Sigmoid colon (tissue), 7 donors: ENCODE results near the gene KREMEN1. TPM values are rescaled to one million over a fixed set of nuclear protein-coding genes. Genes with fewer than 3 reads are reported as not detected.

Source experiments
- DNase-seq: peaks from one replicate; pipeline ENCODE4 v3.0.0-alpha.2; 2019
- H3K27ac ChIP-seq, 4 donors: fragments of 200-600 bp; sonication (generic); one replicate each; pipeline ENCODE4 v1.5.1; 2016 to 2019; ENCODE audit warnings: mild to moderate bottlenecking in 1 of 4
- H3K27me3 ChIP-seq, 3 donors: fragments of 200-600 bp; sonication (generic); one replicate each; pipeline ENCODE4 v1.5.1; 2019; ENCODE audit warnings: mild to moderate bottlenecking in 1 of 3
- H3K36me3 ChIP-seq, 4 donors: fragments of 200-600 bp; sonication (generic); one replicate each; pipeline ENCODE4 v1.5.1; 2016 to 2019
- H3K4me1 ChIP-seq, 4 donors: fragments of 200-600 bp; sonication (generic); one replicate each; pipeline ENCODE4 v1.5.1; 2017 to 2019
- H3K4me3 ChIP-seq, 4 donors: fragments of 200-600 bp; sonication (generic); one replicate each; pipeline ENCODE4 v1.5.1; 2017 to 2019; ENCODE audit warnings: mild to moderate bottlenecking in 2 of 4, moderate library complexity in 1 of 4
- H3K9me3 ChIP-seq, 4 donors: fragments of 200-600 bp in 3 of 4; sonication (generic) in 3 of 4; one replicate each; pipeline versions ENCODE4 v1.5.1 to v1.6.1; 2013 to 2019
- EP300 ChIP-seq, 4 donors: sonication (generic); formaldehyde crosslinking; IDR thresholded peaks; one replicate each; pipeline ENCODE4 v1.6.1; 2017; ENCODE audit warnings: antibody characterized with exemption in 4 of 4
- POLR2A ChIP-seq, 2 donors: fragments of 450-650 bp; IDR thresholded peaks; one replicate each; pipeline ENCODE4 v1.6.1; 2016; ENCODE audit warnings: antibody characterized with exemption in 2 of 2, mild to moderate bottlenecking in 2 of 2, moderate library complexity in 2 of 2
- POLR2AphosphoS5 ChIP-seq, 4 donors: sonication (generic); formaldehyde crosslinking; IDR thresholded peaks; one replicate each; pipeline ENCODE4 v1.6.1; 2017; ENCODE audit warnings: antibody characterized with exemption in 4 of 4
- WGBS, 2 donors: extraction: QIAGEN DNeasy Blood & Tissue Kit; methylation state at CpG; one replicate each; pipeline ENCODE4 v1.1.7; 2013; 5-methylcytosine and 5-hydroxymethylcytosine counted together
- intact Hi-C: fragments of 100-400 bp; cut with DNase I; formaldehyde crosslinking; loops from one replicate; pipeline ENCODE4 v1.15.1; 2023
- polyA plus RNA-seq, 3 donors: library from polyadenylated mRNA; stranded (reverse); fragments of 200-250 nt; gene quantifications; one replicate each; pipeline ENCODE4 v1.2.3, GENCODE V29; 2013
- total RNA-seq, 4 donors: library from RNA; depleted of rRNA; stranded (reverse); fragments of >200 nt; gene quantifications; one replicate each; pipeline ENCODE4 v1.1.0, GENCODE V29; 2016
- TF ChIP-seq, protein P1 (sequence below), 4 experiments: fragments of 450-650 bp in 3 of 4; fragments of 200-600 bp in 1 of 4; IDR thresholded peaks; one replicate each; pipeline ENCODE4 v1.5.1; 2016 to 2019; ENCODE audit warnings: antibody characterized with exemption in 4 of 4, mild to moderate bottlenecking in 3 of 4, moderate library complexity in 2 of 4
- donor health status: healthy with polysubstance abuse.
- donor health status: Bipolar disorder and iron deficiency.
- donor health status: healthy.

Gene KREMEN1
- total and polyA plus RNA-seq, 7 donors: 4.2 to 13.2 (median 6.7) TPM

- Histone ChIP-seq H3K27me3 (no peaks in the 10 kb centered on the region), H3K9me3 (no peaks in the 10 kb centered on the region), H3K27ac (no peak overlapping the region), H3K36me3 (peaks cover 0 to 5% (median 0%) of the 10 kb centered on the region in 4 donors), H3K4me1 (peaks cover 0 to 10% (median 6%) of the 10 kb centered on the region in 4 donors), H3K4me3 (no peak overlapping the region)
- WGBS, 2 donors: 94 to 97% methylated on average over 2 of the region's 2 CpGs
- TF ChIP-seq EP300 (IDR thresholded peaks at IDR 0.05) (no peak), POLR2AphosphoS5 (IDR thresholded peaks at IDR 0.05) (no peak), POLR2A (IDR thresholded peaks at IDR 0.05) (no peak)
- TF ChIP-seq, protein P1, sequence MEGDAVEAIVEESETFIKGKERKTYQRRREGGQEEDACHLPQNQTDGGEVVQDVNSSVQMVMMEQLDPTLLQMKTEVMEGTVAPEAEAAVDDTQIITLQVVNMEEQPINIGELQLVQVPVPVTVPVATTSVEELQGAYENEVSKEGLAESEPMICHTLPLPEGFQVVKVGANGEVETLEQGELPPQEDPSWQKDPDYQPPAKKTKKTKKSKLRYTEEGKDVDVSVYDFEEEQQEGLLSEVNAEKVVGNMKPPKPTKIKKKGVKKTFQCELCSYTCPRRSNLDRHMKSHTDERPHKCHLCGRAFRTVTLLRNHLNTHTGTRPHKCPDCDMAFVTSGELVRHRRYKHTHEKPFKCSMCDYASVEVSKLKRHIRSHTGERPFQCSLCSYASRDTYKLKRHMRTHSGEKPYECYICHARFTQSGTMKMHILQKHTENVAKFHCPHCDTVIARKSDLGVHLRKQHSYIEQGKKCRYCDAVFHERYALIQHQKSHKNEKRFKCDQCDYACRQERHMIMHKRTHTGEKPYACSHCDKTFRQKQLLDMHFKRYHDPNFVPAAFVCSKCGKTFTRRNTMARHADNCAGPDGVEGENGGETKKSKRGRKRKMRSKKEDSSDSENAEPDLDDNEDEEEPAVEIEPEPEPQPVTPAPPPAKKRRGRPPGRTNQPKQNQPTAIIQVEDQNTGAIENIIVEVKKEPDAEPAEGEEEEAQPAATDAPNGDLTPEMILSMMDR (IDR thresholded peaks at IDR 0.05): no peak
- intact Hi-C loops: no loop called here
- no peak for DNase-seq
These were observed 25.5 kb downstream of the KREMEN1 start for GRCh38 chr22:29098296-29098695.

- no peak overlapping the region for H3K4me3 ChIP-seq
- H3K27me3 ChIP-seq: no peaks in the 10 kb centered on the region
- no peaks in the 10 kb centered on the region for H3K4me1 ChIP-seq
- no peak for DNase-seq
- no peak overlapping the region for H3K27ac ChIP-seq
- H3K36me3 ChIP-seq: no peaks in the 10 kb centered on the region
- intact Hi-C loops: no loop called here
- H3K9me3 ChIP-seq: no peaks in the 10 kb centered on the region
- TF ChIP-seq, protein P1 (IDR thresholded peaks at IDR 0.05): no peak
- TF ChIP-seq POLR2A (IDR thresholded peaks at IDR 0.05): no peak
- TF ChIP-seq EP300 (IDR thresholded peaks at IDR 0.05): no peak
- TF ChIP-seq POLR2AphosphoS5 (IDR thresholded peaks at IDR 0.05): no peak
- WGBS, 2 donors: 90 to 93% methylated on average over 2 of the region's 2 CpGs
These were observed 29.5 kb downstream of the KREMEN1 start for GRCh38 chr22:29102300-29102699.

DNA sequence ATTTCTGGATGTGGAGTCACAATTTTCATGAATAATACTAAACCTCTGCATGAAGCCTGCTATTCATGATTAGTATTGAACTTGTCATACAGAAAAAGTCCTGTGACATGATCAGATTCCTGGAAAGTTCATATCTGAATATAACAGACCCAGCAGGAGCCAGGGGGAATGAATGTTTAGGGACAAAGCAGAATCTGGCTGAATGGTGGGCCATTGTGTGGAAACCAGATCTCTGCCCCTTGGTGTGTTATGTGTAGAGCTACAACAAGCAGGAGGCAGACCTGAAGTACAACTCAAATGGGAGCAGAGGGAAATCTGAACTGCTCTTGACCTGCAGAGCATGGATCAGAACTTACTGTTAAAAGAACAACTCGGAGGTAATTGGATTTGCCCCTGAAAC lies 30.3 kb downstream of the KREMEN1 start:
- TF ChIP-seq POLR2AphosphoS5 (IDR thresholded peaks at IDR 0.05) (no peak), POLR2A (IDR thresholded peaks at IDR 0.05) (no peak), EP300 (IDR thresholded peaks at IDR 0.05) (no peak)
- TF ChIP-seq, protein P1 (IDR thresholded peaks at IDR 0.05): no peak
- Histone ChIP-seq H3K27ac (no peak overlapping the region), H3K27me3 (no peaks in the 10 kb centered on the region), H3K4me1 (no peaks in the 10 kb centered on the region), H3K36me3 (no peaks in the 10 kb centered on the region), H3K4me3 (no peak overlapping the region), H3K9me3 (no peaks in the 10 kb centered on the region)
- intact Hi-C loops: no loop called here
- 91 to 92% methylated on average over 1 of the region's 1 CpG for WGBS, 2 donors
- DNase-seq: no peak

DNA sequence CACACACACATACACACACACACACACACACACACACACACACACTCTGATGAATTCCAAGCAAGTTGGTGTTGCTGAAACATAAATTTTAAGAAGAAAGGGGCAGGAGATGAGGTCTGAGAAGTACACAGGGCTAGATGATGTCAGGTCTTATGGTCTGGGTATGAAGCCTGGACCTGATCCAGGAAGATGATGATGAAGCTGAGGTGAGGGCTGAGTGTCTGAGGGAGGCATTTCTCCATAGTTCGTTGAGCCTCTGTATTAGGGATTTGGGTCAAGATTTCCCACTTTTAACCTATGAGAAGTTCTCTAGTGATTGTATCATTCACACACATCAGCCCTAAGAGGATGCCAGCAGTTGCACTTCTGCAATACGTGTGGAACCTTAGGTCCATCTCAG lies 32.6 kb downstream of the KREMEN1 start:
- no peaks in the 10 kb centered on the region for H3K36me3 ChIP-seq
- H3K27me3 ChIP-seq: no peaks in the 10 kb centered on the region
- TF ChIP-seq, protein P1 (IDR thresholded peaks at IDR 0.05): no peak
- no peak for TF ChIP-seq POLR2AphosphoS5 (IDR thresholded peaks at IDR 0.05)
- TF ChIP-seq POLR2A (IDR thresholded peaks at IDR 0.05): no peak
- TF ChIP-seq EP300 (IDR thresholded peaks at IDR 0.05): no peak
- no peaks in the 10 kb centered on the region for H3K9me3 ChIP-seq
- no peak for DNase-seq
- H3K4me1 ChIP-seq: no peaks in the 10 kb centered on the region
- H3K27ac ChIP-seq: no peak overlapping the region
- 72 to 78% methylated on average over 2 of the region's 2 CpGs for WGBS, 2 donors
- no peak overlapping the region for H3K4me3 ChIP-seq
- intact Hi-C loops: no loop called here

DNA sequence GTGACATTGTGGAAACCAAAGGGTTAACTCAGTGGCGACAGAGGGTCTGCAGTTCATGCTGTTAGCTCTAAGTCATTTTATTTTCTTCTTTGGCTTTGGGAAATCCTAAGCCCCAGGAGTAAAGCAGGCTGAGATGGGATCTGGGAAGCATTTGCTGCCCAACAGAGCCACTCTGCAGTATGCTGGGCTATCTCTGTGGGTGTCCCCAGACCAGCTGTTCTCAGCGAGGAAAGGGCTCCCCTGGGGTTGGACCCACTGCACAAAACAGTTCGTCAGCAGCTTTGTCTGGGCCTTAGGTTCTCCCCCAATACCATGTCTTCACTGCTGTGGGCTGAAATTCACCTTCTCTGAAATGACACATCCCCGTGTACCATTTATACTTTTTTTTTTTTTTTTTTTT lies 34.0 kb downstream of the KREMEN1 start:
- no peaks in the 10 kb centered on the region for H3K4me1 ChIP-seq
- intact Hi-C loops: no loop called here
- H3K27me3 ChIP-seq: no peaks in the 10 kb centered on the region
- no peak for DNase-seq
- no peak overlapping the region for H3K4me3 ChIP-seq
- H3K9me3 ChIP-seq: no peaks in the 10 kb centered on the region
- WGBS, 2 donors: 51 to 74% methylated on average over 4 of the region's 4 CpGs
- H3K27ac ChIP-seq: no peak overlapping the region
- H3K36me3 ChIP-seq: no peaks in the 10 kb centered on the region
- TF ChIP-seq POLR2AphosphoS5 (IDR thresholded peaks at IDR 0.05): no peak
- no peak for TF ChIP-seq POLR2A (IDR thresholded peaks at IDR 0.05)
- TF ChIP-seq EP300 (IDR thresholded peaks at IDR 0.05): no peak
- TF ChIP-seq, protein P1 (IDR thresholded peaks at IDR 0.05): no peak
